D721Med (cell line): ENCODE measurements around the gene TSKU.
"Not testable (repeated sequence)": the region's sequence is repeated elsewhere in the genome, so short reads cannot be mapped to it uniquely, and the experiment has no call there.

ENCODE experiments used
- DNase-seq: peaks from one replicate; pipeline ENCODE4 v3.0.0; 2011; ENCODE audit warnings: low spot score; ENCODE audit not compliant: insufficient read length
- FAIRE-seq: peaks from 2 replicates; lab custom pipeline; 2011; peaks lifted over from hg19 to GRCh38; lab: Jason Lieb, UNC
- CTCF ChIP-seq: IDR thresholded peaks from 2 replicates; pipeline ENCODE4 v1.5.1; 2012; ENCODE audit warnings: mild to moderate bottlenecking, control low read depth; ENCODE audit not compliant: insufficient read depth; ENCODE audit errors: missing control alignments

TSKU gene

GRCh38 chr11:76786016-76786415 lies 2.9 kb downstream of the TSKU start:
- no peak for TF ChIP-seq CTCF
- DNase-seq: no peak
- FAIRE-seq: no peak

- no peak for TF ChIP-seq CTCF
- DNase-seq: no peak
- no peak for FAIRE-seq
Observed at GRCh38 chr11:76786441-76787014, 3.4 kb downstream of the TSKU start.

- TF ChIP-seq CTCF: no peak
- no peak for FAIRE-seq
- DNase-seq: no peak
Observed at GRCh38 chr11:76787271-76787670, 4.1 kb downstream of the TSKU start.

- TF ChIP-seq CTCF: no peak
- no peak for FAIRE-seq
- no peak for DNase-seq
Observed at GRCh38 chr11:76787911-76788596, 4.9 kb downstream of the TSKU start.

GRCh38 chr11:76788661-76789442 lies 5.7 kb downstream of the TSKU start:
- DNase-seq (no peak), FAIRE-seq (no peak)
- TF ChIP-seq CTCF: no peak

GRCh38 chr11:76789443-76789719 lies 6.2 kb downstream of the TSKU start:
- FAIRE-seq (no peak), DNase-seq (no peak)
- TF ChIP-seq CTCF: no peak

- DNase-seq (no peak), FAIRE-seq (no peak)
- TF ChIP-seq CTCF: no peak
Observed at GRCh38 chr11:76790251-76790650, 7.1 kb downstream of the TSKU start.

- DNase-seq, FAIRE-seq: not testable (repeated sequence)
Observed at GRCh38 chr11:76791002-76791770, 8.0 kb downstream of the TSKU start.
